Fibroblast of skin of left biceps (primary cell): Measurements from ENCODE around the gene P2RX6.
A peak's percentile ranks its signal among the peaks of the same experiment; 100 is the strongest.
"Not testable (repeated sequence)": the region's sequence is repeated elsewhere in the genome, so short reads cannot be mapped to it uniquely, and the experiment has no call there.

Experiments
- DNase-seq, 2 experiments: peaks; one replicate each; pipeline ENCODE4 v3.0.0-alpha.2; 2013; ENCODE audit warnings: low read depth in 2 of 2

P2RX6 gene

GRCh38 chr22:21014726-21015465 lies at the start of gene P2RX6:
Gene P2RX6, plus strand, starts transcription at chr22:21015165. Its CDS starts 10 bp downstream, at chr22:21015175.
- no peak for DNase-seq

GRCh38 chr22:20965888-20966855 lies 48.8 kb upstream of the P2RX6 start:
- no peak for DNase-seq

GRCh38 chr22:20966883-20967696 lies 47.9 kb upstream of the P2RX6 start, which contains the start of gene AIFM3:
Gene AIFM3, plus strand, starts transcription at chr22:20967255. Its CDS starts 690 bp downstream, at chr22:20967945.
- DNase-seq, result no peak

GRCh38 chr22:20967697-20968211 lies 47.2 kb upstream of the P2RX6 start:
- DNase-seq, result no peak

- no peak for DNase-seq
Observed at GRCh38 chr22:20968281-20968977, 46.5 kb upstream of the P2RX6 start.

GRCh38 chr22:20970939-20971657 lies 43.9 kb upstream of the P2RX6 start:
- no peak for DNase-seq

- not testable (repeated sequence) for DNase-seq
Observed at GRCh38 chr22:20972014-20972694, 42.8 kb upstream of the P2RX6 start.

GRCh38 chr22:20972933-20973577 lies 41.9 kb upstream of the P2RX6 start:
- DNase-seq, result no peak

GRCh38 chr22:20973634-20974286 lies 41.2 kb upstream of the P2RX6 start:
- DNase-seq, result no peak

- no peak for DNase-seq
Observed at GRCh38 chr22:20974336-20974955, 40.5 kb upstream of the P2RX6 start.

- no peak for DNase-seq
Observed at GRCh38 chr22:20975541-20976290, 39.2 kb upstream of the P2RX6 start.

- DNase-seq, result no peak
Observed at GRCh38 chr22:20976291-20976877, 38.6 kb upstream of the P2RX6 start.

- DNase-seq, result no peak
Observed at GRCh38 chr22:20977019-20977418, 37.9 kb upstream of the P2RX6 start.

GRCh38 chr22:20977516-20978170 lies 37.3 kb upstream of the P2RX6 start:
- DNase-seq, result no peak

GRCh38 chr22:20978419-20978818 lies 36.5 kb upstream of the P2RX6 start:
- DNase-seq, result no peak

GRCh38 chr22:20979243-20979809 lies 35.6 kb upstream of the P2RX6 start:
- DNase-seq, result peak in 1 of 2 experiments; percentile 45
